GM12878 (cell line): Measurements from ENCODE around the gene RPLP1. TPM values are rescaled to one million over a fixed set of nuclear protein-coding genes. Genes with fewer than 3 reads are reported as not detected.

ENCODE experiments used
- ATAC-seq: fragments of 200-7000 bp; cut with Tn5 transposase; 3 replicates; pipeline ENCODE4 v1.9.1; 2020; ENCODE audit warnings: mild to moderate bottlenecking, moderate library complexity
- BruUV-seq: library from RNA; stranded (reverse); fragments of 400-500 nt; replicated peaks from 2 replicates; lab custom pipeline; 2021; lab: Mats Ljungman, UMichigan
- CTCF ChIA-PET: fragments of 300-600 bp; sonication (Branson Sonifier 250); formaldehyde crosslinking; extraction: SDS; loops from one replicate; lab custom pipeline; 2021; ENCODE audit warnings: inconsistent platforms; lab: Yijun Ruan, JAX
- POLR2A ChIA-PET: fragments of 350-600 bp; formaldehyde crosslinking; extraction: SDS; loops from one replicate; lab custom pipeline; 2021; ENCODE audit warnings: inconsistent platforms; lab: Charles Lee
- RAD21 ChIA-PET: fragments of 300-600 bp; sonication (Branson Sonifier 250); formaldehyde crosslinking; loops from one replicate; lab custom pipeline; 2023; ENCODE audit warnings: antibody characterized with exemption; ENCODE audit not compliant: unreplicated experiment; lab: Charles Lee
- SMC1A ChIA-PET: fragments of 300-600 bp; sonication (Branson Sonifier 250); formaldehyde crosslinking; loops from one replicate; lab custom pipeline; 2023; ENCODE audit not compliant: unreplicated experiment, uncharacterized antibody; lab: Charles Lee
- DNase-seq: peaks from one replicate; pipeline ENCODE4 v3.0.0-alpha.2; 2011; ENCODE audit warnings: low read depth, low spot score
- FAIRE-seq: peaks from 3 replicates; lab custom pipeline; 2011; peaks lifted over from hg19 to GRCh38; lab: Jason Lieb, UNC
- H2AFZ ChIP-seq: 2 replicates; pipeline ENCODE4 v1.6.0; 2011; ENCODE audit warnings: low read depth, low read length, control low read depth; ENCODE audit not compliant: control insufficient read depth
- H3K27ac ChIP-seq: 2 replicates; pipeline ENCODE4 v1.5.1; 2011; ENCODE audit warnings: control low read depth; ENCODE audit not compliant: control insufficient read depth, insufficient read depth
- H3K27me3 ChIP-seq, 2 experiments: replicated peaks in 1 of 2; 2 replicates each; pipeline versions ENCODE4 v1.6.0 to v1.6.1; 2011; ENCODE audit warnings: low read length in 1 of 2; ENCODE audit not compliant: control insufficient read depth in 2 of 2, insufficient read depth in 2 of 2
- H3K36me3 ChIP-seq, 2 experiments: 2 replicates each; pipeline ENCODE4 v1.5.1; 2011; ENCODE audit warnings: low read length in 1 of 2; ENCODE audit not compliant: control insufficient read depth in 2 of 2, insufficient read depth in 2 of 2
- H3K4me1 ChIP-seq: 2 replicates; pipeline ENCODE4 v1.6.1; 2011; ENCODE audit warnings: mild to moderate bottlenecking, low read length, moderate library complexity, mixed read lengths; ENCODE audit not compliant: control insufficient read depth, insufficient read depth
- H3K4me2 ChIP-seq: 2 replicates; pipeline ENCODE4 v1.6.0; 2011; ENCODE audit warnings: control low read depth; ENCODE audit not compliant: control insufficient read depth, insufficient read depth
- H3K4me3 ChIP-seq: fragments of 200-600 bp; sonication (generic); 2 replicates; pipeline ENCODE4 v1.5.1; 2016
- H3K79me2 ChIP-seq: 2 replicates; pipeline ENCODE4 v1.6.0; 2011; ENCODE audit warnings: low read length; ENCODE audit not compliant: control insufficient read depth, insufficient read depth
- H3K9ac ChIP-seq: 2 replicates; pipeline ENCODE4 v1.8.0; 2011; ENCODE audit warnings: low read length, control low read depth, mixed read lengths; ENCODE audit not compliant: control insufficient read depth, insufficient read depth
- H3K9me3 ChIP-seq: replicated peaks from 3 replicates; pipeline ENCODE4 v1.5.1; 2011; ENCODE audit warnings: mild to moderate bottlenecking, low read length; ENCODE audit not compliant: control insufficient read depth, insufficient read depth
- H4K20me1 ChIP-seq: 2 replicates; pipeline ENCODE4 v1.6.0; 2011; ENCODE audit not compliant: control insufficient read depth, insufficient read depth
- ATF3 ChIP-seq: IDR thresholded peaks from 2 replicates; pipeline ENCODE4 v1.6.1; 2011; ENCODE audit warnings: low read depth, mild to moderate bottlenecking, low read length, moderate library complexity, borderline replicate concordance; ENCODE audit errors: extremely low read depth
- FOXM1 ChIP-seq: IDR thresholded peaks from 2 replicates; pipeline ENCODE4 v1.6.1; 2012; ENCODE audit warnings: low read depth, mild to moderate bottlenecking, inconsistent platforms, low read length, moderate library complexity
- MAX ChIP-seq: IDR thresholded peaks from 2 replicates; pipeline ENCODE4 v1.6.1; 2012; ENCODE audit warnings: low read depth, low read length, improper control_type of control experiment
- MEF2A ChIP-seq: IDR thresholded peaks from 2 replicates; pipeline ENCODE4 v1.6.1; 2011; ENCODE audit warnings: low read depth, mild to moderate bottlenecking, low read length, moderate library complexity; ENCODE audit not compliant: insufficient read depth
- MYC ChIP-seq: IDR thresholded peaks from 2 replicates; pipeline ENCODE4 v1.6.1; 2011; ENCODE audit warnings: mild to moderate bottlenecking, low read length, moderate library complexity, inconsistent platforms; ENCODE audit not compliant: insufficient read depth, insufficient replicate concordance, insufficient read length, severe bottlenecking
- NFIC ChIP-seq: IDR thresholded peaks from 2 replicates; pipeline ENCODE4 v1.6.1; 2012; ENCODE audit warnings: low read depth, mild to moderate bottlenecking, inconsistent platforms, low read length, moderate library complexity
- NFYA ChIP-seq: IDR thresholded peaks from 2 replicates; pipeline ENCODE4 v1.6.1; 2011; ENCODE audit warnings: low read depth, mild to moderate bottlenecking, low read length, improper control_type of control experiment, borderline replicate concordance
- POLR2A ChIP-seq: IDR thresholded peaks from 2 replicates; pipeline ENCODE4 v1.6.1; 2011; ENCODE audit warnings: low read depth, mild to moderate bottlenecking, low read length
- RBBP5 ChIP-seq: fragments of 200-600 bp; sonication (generic); conservative IDR thresholded peaks from 2 replicates; pipeline ENCODE4 v1.6.1; 2016
- SMC3 ChIP-seq: IDR thresholded peaks from 2 replicates; pipeline ENCODE4 v1.6.1; 2011; ENCODE audit warnings: low read length, improper control_type of control experiment, borderline replicate concordance
- SUZ12 ChIP-seq: fragments of 200-600 bp; sonication (generic); IDR thresholded peaks from one replicate; pipeline ENCODE4 v1.6.1; 2018; ENCODE audit warnings: antibody characterized with exemption, mild to moderate bottlenecking; ENCODE audit not compliant: unreplicated experiment
- WRNIP1 ChIP-seq: IDR thresholded peaks from 2 replicates; pipeline ENCODE4 v1.6.1; 2011; ENCODE audit warnings: low read depth, low read length, improper control_type of control experiment, borderline replicate concordance
- WGBS: methylation state at CpG from one replicate; pipeline ENCODE4 v1.1.6; 2016; ENCODE audit warnings: low lambda C conversion rate; ENCODE audit not compliant: insufficient replicate concordance, insufficient coverage; ENCODE audit errors: missing lambda C conversion rate; 5-methylcytosine and 5-hydroxymethylcytosine counted together
- in situ Hi-C: fragments of 300-500 bp; cut with MboI; formaldehyde crosslinking; loops from 9 replicates; pipeline ENCODE4 v1.14.3; 2018; ENCODE audit warnings: mixed read lengths
- intact Hi-C: fragments of 100-400 bp; cut with micrococcal nuclease; formaldehyde crosslinking; loops from one replicate; pipeline ENCODE4 v1.14.2; 2022; ENCODE audit not compliant: unreplicated experiment
- polyA plus RNA-seq, 11 experiments: library from polyadenylated mRNA; depleted of rRNA in 4 of 11; unstranded in 6 of 11; stranded (reverse) in 5 of 11; fragments of >200 nt; fragmentation: Nextera tagmentation in 4 of 11; fragmentation: Illumina TruSeq in 1 of 11; extraction: Ambion mirVana in 4 of 11; extraction: Trizol in 1 of 11; gene quantifications; 1 replicate in 1 of 11; 2 replicates in 10 of 11; pipeline versions ENCODE4 v1.2.1 to v1.2.3, GENCODE V29; 2011 to 2016; ENCODE audit warnings: inconsistent platforms in 2 of 11, missing spikeins in 2 of 11, low read depth in 1 of 11
- total RNA-seq, 4 experiments: library from RNA; depleted of rRNA in 3 of 4; stranded (reverse); fragments of >200 nt in 3 of 4; fragmentation: Illumina TruSeq in 1 of 4; extraction: Trizol in 1 of 4; gene quantifications; 2 replicates each; pipeline versions ENCODE4 v1.2.1 to v1.2.3, GENCODE V29; 2013 to 2021
- TF ChIP-seq, protein P1 (sequence below): fragments of 450-650 bp; IDR thresholded peaks from 2 replicates; pipeline ENCODE4 v1.6.1; 2018; ENCODE audit warnings: borderline replicate concordance, mild to moderate bottlenecking; ENCODE audit not compliant: partially characterized antibody

Gene RPLP1
- total and polyA plus RNA-seq, 10 of the 15 experiments (the other 5 are each of a cell fraction or from before 2014, with no cell fraction given) = 217 to 3,098 (median 1,664) TPM

DNA sequence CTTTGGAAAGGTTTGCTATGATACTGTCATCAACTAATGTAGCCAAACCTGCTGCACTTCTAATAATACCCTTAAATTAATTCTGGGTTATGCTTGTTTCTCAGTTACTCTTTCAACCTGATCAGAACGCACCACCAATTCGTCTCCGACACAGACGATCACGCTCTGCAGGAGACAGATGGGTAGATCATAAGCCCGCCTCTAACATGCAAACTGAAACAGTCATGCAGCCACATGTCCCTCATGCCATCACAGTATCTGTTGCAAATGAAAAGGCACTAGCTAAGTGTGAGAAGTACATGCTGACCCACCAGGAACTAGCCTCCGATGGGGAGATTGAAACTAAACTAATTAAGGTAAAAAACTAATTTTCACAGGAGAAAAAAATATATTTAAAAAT, 7.9 kb upstream of the RPLP1 start:
- TF ChIP-seq MYC = no peak
- TF ChIP-seq POLR2A = peak; percentile 33; the same call in 1 of the 2 replicates
- H3K36me3 ChIP-seq = peaks cover 2 to 37% of the 10 kb centered on the region in 2 experiments
- ChIA-PET RAD21 (no interaction called here), POLR2A (no interaction called here), CTCF (no interaction called here), SMC1A (interaction anchor here (0.5 kb wide), 1 partner anchor 16 kb away, joined by 3 read pairs; no protein-coding TSS in a partner anchor)
- ATAC-seq (no peak), FAIRE-seq (peak; percentile 31), DNase-seq (no peak)
- no peaks in the 10 kb centered on the region for H3K9me3 ChIP-seq
- WGBS = 91% methylated on average over 7 of the region's 7 CpGs
- in situ Hi-C loops = no loop called here
- no TSS peak for BruUV-seq
- H3K27me3 ChIP-seq = no peaks in the 10 kb centered on the region
- H3K4me1 ChIP-seq = no peaks in the 10 kb centered on the region; the same call in 1 of the 2 replicates
- H3K9ac ChIP-seq = no peak overlapping the region
- no peak overlapping the region for H3K4me2 ChIP-seq
- intact Hi-C loops = no loop called here
- no peaks in the 10 kb centered on the region for H3K79me2 ChIP-seq
- no peak overlapping the region for H3K27ac ChIP-seq
- no peaks in the 10 kb centered on the region for H4K20me1 ChIP-seq
- H2AFZ ChIP-seq = no peak overlapping the region
- no peak overlapping the region for H3K4me3 ChIP-seq

GRCh38 chr15:69446953-69447352, 5.7 kb upstream of the RPLP1 start:
- no peaks in the 10 kb centered on the region; the same call in none of the 2 replicates for H3K79me2 ChIP-seq
- CTCF ChIA-PET = interaction anchor here (1.8 kb wide), 1 partner anchor 16 kb away, joined by 8 read pairs; no protein-coding TSS in a partner anchor
- POLR2A ChIA-PET = no interaction called here
- BruUV-seq = no TSS peak
- SMC1A ChIA-PET = no interaction called here
- FAIRE-seq (no peak), DNase-seq (no peak), ATAC-seq (no peak)
- no peaks in the 10 kb centered on the region for H4K20me1 ChIP-seq
- no peak overlapping the region for H3K9ac ChIP-seq
- no peaks in the 10 kb centered on the region for H3K27me3 ChIP-seq
- H3K4me2 ChIP-seq = no peak overlapping the region
- H2AFZ ChIP-seq = no peak overlapping the region
- in situ Hi-C loops = no loop called here
- H3K4me1 ChIP-seq = peaks cover 3% of the 10 kb centered on the region; the same call in 1 of the 2 replicates
- RAD21 ChIA-PET = no interaction called here
- intact Hi-C loops = no loop called here
- no peak overlapping the region for H3K4me3 ChIP-seq
- no peaks in the 10 kb centered on the region for H3K9me3 ChIP-seq
- H3K36me3 ChIP-seq = peaks cover 2 to 24% of the 10 kb centered on the region in 2 experiments; a peak in 3 of 4 replicates
- H3K27ac ChIP-seq = no peak overlapping the region
- 100% methylated on average over 2 of the region's 2 CpGs for WGBS
- TF ChIP-seq RBBP5 (no peak), NFIC (no peak), SMC3 (no peak), SUZ12 (no peak), NFYA (no peak), MEF2A (no peak), ATF3 (no peak), MAX (no peak), WRNIP1 (no peak), FOXM1 (no peak)
- TF ChIP-seq, protein P1, sequence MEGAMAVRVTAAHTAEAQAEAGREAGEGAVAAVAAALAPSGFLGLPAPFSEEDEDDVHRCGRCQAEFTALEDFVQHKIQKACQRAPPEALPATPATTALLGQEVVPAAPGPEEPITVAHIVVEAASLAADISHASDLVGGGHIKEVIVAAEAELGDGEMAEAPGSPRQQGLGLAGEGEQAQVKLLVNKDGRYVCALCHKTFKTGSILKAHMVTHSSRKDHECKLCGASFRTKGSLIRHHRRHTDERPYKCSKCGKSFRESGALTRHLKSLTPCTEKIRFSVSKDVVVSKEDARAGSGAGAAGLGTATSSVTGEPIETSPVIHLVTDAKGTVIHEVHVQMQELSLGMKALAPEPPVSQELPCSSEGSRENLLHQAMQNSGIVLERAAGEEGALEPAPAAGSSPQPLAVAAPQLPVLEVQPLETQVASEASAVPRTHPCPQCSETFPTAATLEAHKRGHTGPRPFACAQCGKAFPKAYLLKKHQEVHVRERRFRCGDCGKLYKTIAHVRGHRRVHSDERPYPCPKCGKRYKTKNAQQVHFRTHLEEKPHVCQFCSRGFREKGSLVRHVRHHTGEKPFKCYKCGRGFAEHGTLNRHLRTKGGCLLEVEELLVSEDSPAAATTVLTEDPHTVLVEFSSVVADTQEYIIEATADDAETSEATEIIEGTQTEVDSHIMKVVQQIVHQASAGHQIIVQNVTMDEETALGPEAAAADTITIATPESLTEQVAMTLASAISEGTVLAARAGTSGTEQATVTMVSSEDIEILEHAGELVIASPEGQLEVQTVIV = no peak
